Ishikawa (cell line): Measurements from ENCODE around the gene SLC49A3.

Experiments
- CEBPB ChIP-seq: IDR thresholded peaks from 2 replicates; pipeline ENCODE4 v1.6.1; 2012
- CREB1 ChIP-seq: IDR thresholded peaks from 2 replicates; pipeline ENCODE4 v1.6.1; 2012; ENCODE audit warnings: low read depth
- EGR1 ChIP-seq: IDR thresholded peaks from 2 replicates; pipeline ENCODE4 v1.6.1; 2012
- EP300 ChIP-seq: IDR thresholded peaks from 2 replicates; pipeline ENCODE4 v1.6.1; 2012; ENCODE audit warnings: borderline replicate concordance
- FOXM1 ChIP-seq: IDR thresholded peaks from 2 replicates; pipeline ENCODE4 v1.6.1; 2012; ENCODE audit warnings: low read depth, borderline replicate concordance
- MAX ChIP-seq: IDR thresholded peaks from 2 replicates; pipeline ENCODE4 v1.6.1; 2012
- NFIC ChIP-seq: IDR thresholded peaks from 2 replicates; pipeline ENCODE4 v1.6.1; 2012
- RAD21 ChIP-seq: IDR thresholded peaks from 2 replicates; pipeline ENCODE4 v1.6.1; 2012; ENCODE audit warnings: low read depth
- TAF1 ChIP-seq: IDR thresholded peaks from 2 replicates; pipeline ENCODE4 v1.6.1; 2012; ENCODE audit warnings: low read depth, mild to moderate bottlenecking
- TCF12 ChIP-seq: IDR thresholded peaks from 2 replicates; pipeline ENCODE4 v1.6.1; 2012; ENCODE audit warnings: low read depth
- TEAD4 ChIP-seq: IDR thresholded peaks from 2 replicates; pipeline ENCODE4 v1.6.1; 2012
- USF1 ChIP-seq: IDR thresholded peaks from 2 replicates; pipeline ENCODE4 v1.6.1; 2012
- YY1 ChIP-seq: IDR thresholded peaks from 2 replicates; pipeline ENCODE4 v1.6.1; 2012; ENCODE audit warnings: low read depth
- ZBTB7A ChIP-seq: IDR thresholded peaks from 2 replicates; pipeline ENCODE4 v1.6.1; 2012; ENCODE audit warnings: low read depth
- TF ChIP-seq, protein P1 (sequence below): IDR thresholded peaks from 2 replicates; pipeline ENCODE4 v1.6.1; 2012; ENCODE audit warnings: low read depth, mild to moderate bottlenecking

The SLC49A3 gene

GRCh38 chr4:732911-733630 lies 44.1 kb upstream of the SLC49A3 start:
- TF ChIP-seq USF1 (no peak), YY1 (no peak), ZBTB7A (no peak), EGR1 (no peak), CREB1 (no peak), CEBPB (no peak), MAX (no peak), TAF1 (no peak), RAD21 (no peak), FOXM1 (no peak), TCF12 (no peak), TEAD4 (no peak)

GRCh38 chr4:732486-732885 lies 43.5 kb upstream of the SLC49A3 start:
- TF ChIP-seq RAD21 (no peak), ZBTB7A (no peak), USF1 (no peak), EP300 (no peak), TCF12 (no peak), NFIC (no peak), TAF1 (no peak), FOXM1 (no peak), CEBPB (no peak), EGR1 (no peak), MAX (no peak), CREB1 (no peak), TEAD4 (no peak), YY1 (no peak)
- TF ChIP-seq, protein P1, sequence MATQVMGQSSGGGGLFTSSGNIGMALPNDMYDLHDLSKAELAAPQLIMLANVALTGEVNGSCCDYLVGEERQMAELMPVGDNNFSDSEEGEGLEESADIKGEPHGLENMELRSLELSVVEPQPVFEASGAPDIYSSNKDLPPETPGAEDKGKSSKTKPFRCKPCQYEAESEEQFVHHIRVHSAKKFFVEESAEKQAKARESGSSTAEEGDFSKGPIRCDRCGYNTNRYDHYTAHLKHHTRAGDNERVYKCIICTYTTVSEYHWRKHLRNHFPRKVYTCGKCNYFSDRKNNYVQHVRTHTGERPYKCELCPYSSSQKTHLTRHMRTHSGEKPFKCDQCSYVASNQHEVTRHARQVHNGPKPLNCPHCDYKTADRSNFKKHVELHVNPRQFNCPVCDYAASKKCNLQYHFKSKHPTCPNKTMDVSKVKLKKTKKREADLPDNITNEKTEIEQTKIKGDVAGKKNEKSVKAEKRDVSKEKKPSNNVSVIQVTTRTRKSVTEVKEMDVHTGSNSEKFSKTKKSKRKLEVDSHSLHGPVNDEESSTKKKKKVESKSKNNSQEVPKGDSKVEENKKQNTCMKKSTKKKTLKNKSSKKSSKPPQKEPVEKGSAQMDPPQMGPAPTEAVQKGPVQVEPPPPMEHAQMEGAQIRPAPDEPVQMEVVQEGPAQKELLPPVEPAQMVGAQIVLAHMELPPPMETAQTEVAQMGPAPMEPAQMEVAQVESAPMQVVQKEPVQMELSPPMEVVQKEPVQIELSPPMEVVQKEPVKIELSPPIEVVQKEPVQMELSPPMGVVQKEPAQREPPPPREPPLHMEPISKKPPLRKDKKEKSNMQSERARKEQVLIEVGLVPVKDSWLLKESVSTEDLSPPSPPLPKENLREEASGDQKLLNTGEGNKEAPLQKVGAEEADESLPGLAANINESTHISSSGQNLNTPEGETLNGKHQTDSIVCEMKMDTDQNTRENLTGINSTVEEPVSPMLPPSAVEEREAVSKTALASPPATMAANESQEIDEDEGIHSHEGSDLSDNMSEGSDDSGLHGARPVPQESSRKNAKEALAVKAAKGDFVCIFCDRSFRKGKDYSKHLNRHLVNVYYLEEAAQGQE, result no peak

DNA sequence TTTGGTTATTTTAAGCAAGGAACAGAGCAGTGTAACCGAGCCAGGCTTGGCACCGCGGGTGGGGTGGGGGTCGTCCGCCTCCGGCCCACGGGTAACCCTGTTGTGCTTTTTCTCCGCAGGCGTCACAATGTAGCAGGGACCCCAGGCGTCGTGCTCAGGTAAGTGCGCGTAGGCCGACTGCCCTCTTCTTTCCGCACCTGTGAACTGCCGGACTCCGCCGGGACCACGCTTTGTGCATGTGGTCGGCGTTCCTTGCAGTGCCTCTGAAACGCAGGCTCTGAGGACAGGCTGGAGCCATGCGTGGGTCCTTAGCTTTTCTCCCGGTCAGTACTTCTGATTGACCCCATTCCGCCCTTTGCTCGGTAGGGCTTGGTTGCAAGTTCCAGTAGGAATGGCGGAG lies 41.6 kb upstream of the SLC49A3 start:
- TF ChIP-seq FOXM1 (no peak), NFIC (no peak), YY1 (no peak), RAD21 (no peak), TEAD4 (no peak), ZBTB7A (no peak), TCF12 (no peak), CEBPB (no peak), TAF1 (no peak), EGR1 (no peak), EP300 (no peak), USF1 (no peak), CREB1 (no peak), MAX (no peak)
- TF ChIP-seq, protein P1, result no peak

GRCh38 chr4:729336-730315 lies 40.7 kb upstream of the SLC49A3 start:
- TF ChIP-seq TCF12 (no peak), CEBPB (no peak), TAF1 (no peak), FOXM1 (no peak), YY1 (no peak), EP300 (no peak), USF1 (no peak), TEAD4 (no peak), NFIC (no peak), RAD21 (no peak), ZBTB7A (no peak), MAX (no peak)
